Measurements from ENCODE around the gene FMNL3. TPM values are rescaled to one million over a fixed set of nuclear protein-coding genes. Genes with fewer than 3 reads are reported as not detected.
A peak's percentile ranks its signal among the peaks of the same experiment; 100 is the strongest.

The FMNL3 gene
- total and polyA plus RNA-seq, 2 of the 13 experiments (the other 11 are each of a cell fraction or from before 2014, with no cell fraction given): 0.44 to 1.1 TPM

GRCh38 chr12:49750027-49750995, 43.1 kb upstream of the FMNL3 start (continued):
- TF ChIP-seq CCDC6 (CRISPR knock-in tag; IDR thresholded peaks at IDR 0.05) (0 out of 2 replicates have a peak, but pooled peaks have one; percentile 42), ZZZ3 (CRISPR knock-in tag; IDR thresholded peaks at IDR 0.05; ENCODE audit: borderline replicate concordance) (no peak), FOSL2 (CRISPR knock-in tag; IDR thresholded peaks at IDR 0.05) (peak; percentile 83)

GRCh38 chr12:49748800-49749199, 41.6 kb upstream of the FMNL3 start:
- peaks cover 95% of the 10 kb centered on the region for H4K20me1 ChIP-seq (ENCODE audit: insufficient read depth, low read length)

DNA sequence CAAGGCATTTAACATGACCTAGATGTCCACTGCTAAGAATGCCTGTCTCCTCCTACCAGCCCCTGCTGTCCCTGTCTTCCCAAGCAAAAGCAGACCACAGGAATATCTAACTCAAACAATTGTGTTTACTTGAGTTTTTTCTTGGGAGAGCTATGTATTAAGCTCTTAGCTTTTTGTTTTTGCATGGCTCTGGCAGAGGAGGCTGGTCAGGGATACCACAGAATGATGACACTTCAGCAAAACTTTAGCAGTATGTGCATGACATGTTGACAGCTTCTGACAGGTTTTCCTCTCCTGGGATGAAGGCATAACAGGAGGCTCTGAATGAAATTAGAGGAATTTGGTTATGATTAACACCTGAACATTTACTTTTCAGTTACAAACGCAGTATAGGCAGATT, 41.1 kb upstream of the FMNL3 start:
- 72% methylated on average over 1 of the region's 1 CpG for WGBS (ENCODE audit: low lambda C conversion rate)
- peaks cover 97% of the 10 kb centered on the region for H3K79me2 ChIP-seq (ENCODE audit: insufficient read depth, low read length)
- POLR2A ChIA-PET: interaction anchor here (0.6 kb wide), 1 partner anchor 126 kb away, joined by 5 read pairs; the partner anchor contains the start of gene PRPF40B
- H4K20me1 ChIP-seq (ENCODE audit: insufficient read depth, low read length): peaks cover 98% of the 10 kb centered on the region
- no peak overlapping the region for H3K4me3 ChIP-seq (replicated peaks in 1 of 3; ENCODE audit: insufficient read depth in 1 of 3, low read depth in 2 of 3, low read length in 3 of 3)
- intact Hi-C loops (cut with micrococcal nuclease; ENCODE audit: unreplicated experiment) (no loop called here), in situ Hi-C loops (cut with HindIII; ENCODE audit: extremely low pct_ligation_motif_present, low pct_unique_long_range_greater_than_20kb) (no loop called here)
- FAIRE-seq (no peak), DNase-seq (ENCODE audit: low spot score) (no peak), ATAC-seq (peak; percentile 32; the same call in 1 of the 3 replicates)
- BruUV-seq (replicated peaks): no TSS peak
- TF ChIP-seq POLR2A (IDR thresholded peaks at IDR 0.05; ENCODE audit: insufficient read depth in 1 of 2, low read depth in 2 of 2, low read length in 2 of 2) (0 out of 4 replicates have a peak, but pooled peaks of 1 of the 2 experiments have one; percentile 29), ZNF775 (CRISPR knock-in tag; IDR thresholded peaks at IDR 0.05; ENCODE audit: borderline replicate concordance) (no peak)
- no peaks in the 10 kb centered on the region for H3K27me3 ChIP-seq (ENCODE audit: control insufficient read depth in 1 of 2, insufficient read depth in 2 of 2, low read length in 2 of 2)
- no peak overlapping the region for H3K27ac ChIP-seq (ENCODE audit: extremely low read length, insufficient read depth, low read length)
- H3K9ac ChIP-seq (ENCODE audit: insufficient read depth, low read depth, low read length): no peak overlapping the region
- CTCF ChIA-PET (ENCODE audit: low intra/inter-chr PET ratio, low total read pairs): no interaction called here
- H3K9me3 ChIP-seq (ENCODE audit: low read length): no peaks in the 10 kb centered on the region
- no peak overlapping the region for H3K4me2 ChIP-seq (ENCODE audit: low read depth, low read length)
- no peak overlapping the region for H2AFZ ChIP-seq (ENCODE audit: low read length)
- H3K4me1 ChIP-seq (ENCODE audit: insufficient read depth, low read length): peaks cover 88% of the 10 kb centered on the region
- peaks cover 6 to 31% of the 10 kb centered on the region in 2 experiments for H3K36me3 ChIP-seq (replicated peaks in 1 of 2; ENCODE audit: control insufficient read depth in 1 of 2, insufficient read depth in 2 of 2, low read length in 2 of 2)

More at GRCh38 chr12:49748800-49749199, 41.6 kb upstream of the FMNL3 start:
- no peaks in the 10 kb centered on the region for H3K9me3 ChIP-seq (ENCODE audit: low read length)
- no peak overlapping the region for H3K4me2 ChIP-seq (ENCODE audit: low read depth, low read length)
- no peak overlapping the region for H3K4me3 ChIP-seq (replicated peaks in 1 of 3; ENCODE audit: insufficient read depth in 1 of 3, low read depth in 2 of 3, low read length in 3 of 3)
- peaks cover 9 to 36% of the 10 kb centered on the region in 2 experiments for H3K36me3 ChIP-seq (replicated peaks in 1 of 2; ENCODE audit: control insufficient read depth in 1 of 2, insufficient read depth in 2 of 2, low read length in 2 of 2)
- TF ChIP-seq RBFOX2 (IDR thresholded peaks at IDR 0.05; ENCODE audit: low read depth, low read length) (0 out of 2 replicates have a peak, but pooled peaks have one; percentile 16), HOXD1 (CRISPR knock-in tag; IDR thresholded peaks at IDR 0.05) (no peak), SMAD9 (CRISPR knock-in tag; IDR thresholded peaks at IDR 0.05) (no peak)
- WGBS (ENCODE audit: low lambda C conversion rate): 94% methylated on average over 3 of the region's 3 CpGs
- no peaks in the 10 kb centered on the region for H3K27me3 ChIP-seq (ENCODE audit: control insufficient read depth in 1 of 2, insufficient read depth in 2 of 2, low read length in 2 of 2)
- FAIRE-seq (no peak), DNase-seq (ENCODE audit: low spot score) (no peak), ATAC-seq (no peak)
- ChIA-PET POLR2A (interaction anchor here (0.5 to 2.1 kb wide), 3 partner anchors 7 to 126 kb away, joined by 3 to 16 read pairs (median 5); partner anchors contain the start of genes PRPF40B and TMBIM6), CTCF (ENCODE audit: low intra/inter-chr PET ratio, low total read pairs) (no interaction called here)
- no peak overlapping the region for H3K9ac ChIP-seq (ENCODE audit: insufficient read depth, low read depth, low read length)
- H2AFZ ChIP-seq (ENCODE audit: low read length): no peak overlapping the region
- no TSS peak for BruUV-seq (replicated peaks)
- in situ Hi-C loops (cut with HindIII; ENCODE audit: extremely low pct_ligation_motif_present, low pct_unique_long_range_greater_than_20kb): no loop called here
- H3K79me2 ChIP-seq (ENCODE audit: insufficient read depth, low read length): peaks cover 97% of the 10 kb centered on the region
- intact Hi-C loops (cut with micrococcal nuclease; ENCODE audit: unreplicated experiment): no loop called here
- no peak overlapping the region for H3K27ac ChIP-seq (ENCODE audit: extremely low read length, insufficient read depth, low read length)
- H3K4me1 ChIP-seq (ENCODE audit: insufficient read depth, low read length): peaks cover 83% of the 10 kb centered on the region
